ENCODE measurements around the gene DENND1C. TPM values are rescaled to one million over a fixed set of nuclear protein-coding genes. Genes with fewer than 3 reads are reported as not detected.

The DENND1C gene
- total RNA-seq, 2 experiments from 2014 or later = 126 to 130 TPM

GRCh38 chr19:6480848-6481415 is 655 bp downstream of the DENND1C start:
- H3K27me3 Mint-ChIP-seq = no peaks in the 10 kb centered on the region
- peak; percentile 51 for DNase-seq
- POLR2A ChIA-PET = interaction anchor here (0.6 to 2.3 kb wide), 22 partner anchors 9 to 382 kb away, joined by 3 to 26 read pairs (median 4); partner anchors contain the start of genes ALKBH7, CLPP, CRB3 and KHSRP

DNA sequence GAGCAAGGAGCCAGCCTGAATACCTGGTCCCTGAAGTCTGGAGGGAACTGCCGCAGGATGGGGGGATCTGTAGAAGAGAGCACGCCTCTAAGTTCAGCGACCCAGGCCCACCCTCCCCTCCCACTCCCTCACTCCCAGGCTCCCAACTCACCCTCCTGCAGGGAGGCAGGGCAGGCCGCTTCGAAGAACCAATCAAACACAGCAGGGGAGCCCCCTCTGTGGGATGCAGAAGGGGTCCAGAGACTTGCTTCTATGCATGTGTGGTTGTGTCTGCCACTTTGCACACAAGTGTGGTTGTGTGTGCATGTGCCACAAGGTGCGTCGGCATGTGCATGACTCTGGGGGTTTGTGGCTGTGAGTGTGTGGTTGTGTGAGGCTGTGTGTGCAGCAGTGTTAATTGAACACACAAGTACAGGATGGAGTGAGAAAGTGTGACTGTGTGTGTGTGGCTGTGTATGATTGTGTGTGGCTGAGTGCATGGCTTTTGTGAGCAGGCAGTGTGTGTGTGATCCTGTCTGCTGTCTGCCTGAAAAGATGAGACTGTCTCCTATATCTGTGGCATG is 1.7 kb downstream of the DENND1C start:
- Mint-ChIP-seq H3K4me1 (peaks cover 24% of the 10 kb centered on the region), H3K9me3 (no peaks in the 10 kb centered on the region), H3K27me3 (no peaks in the 10 kb centered on the region), H3K4me3 (peak overlapping the region; percentile 100), H3K36me3 (peaks cover 18% of the 10 kb centered on the region), H3K27ac (peak overlapping the region; percentile 99)
- no peak for ATAC-seq (ENCODE audit: low read depth)
- POLR2A ChIA-PET = interaction anchor here (0.6 to 1.7 kb wide), 3 partner anchors 10 to 134 kb away, joined by 3 to 4 read pairs (median 4); no protein-coding TSS in a partner anchor
- DNase-seq = no peak

More at GRCh38 chr19:6480848-6481415, 655 bp downstream of the DENND1C start:
- peak overlapping the region; percentile 99 for H3K27ac Mint-ChIP-seq
- peaks cover 17% of the 10 kb centered on the region for H3K36me3 Mint-ChIP-seq
- no peaks in the 10 kb centered on the region for H3K9me3 Mint-ChIP-seq
- H3K4me1 Mint-ChIP-seq = peaks cover 24% of the 10 kb centered on the region
- H3K4me3 Mint-ChIP-seq = peak overlapping the region; percentile 100
- peak; percentile 37 for ATAC-seq (ENCODE audit: low read depth)

DNA sequence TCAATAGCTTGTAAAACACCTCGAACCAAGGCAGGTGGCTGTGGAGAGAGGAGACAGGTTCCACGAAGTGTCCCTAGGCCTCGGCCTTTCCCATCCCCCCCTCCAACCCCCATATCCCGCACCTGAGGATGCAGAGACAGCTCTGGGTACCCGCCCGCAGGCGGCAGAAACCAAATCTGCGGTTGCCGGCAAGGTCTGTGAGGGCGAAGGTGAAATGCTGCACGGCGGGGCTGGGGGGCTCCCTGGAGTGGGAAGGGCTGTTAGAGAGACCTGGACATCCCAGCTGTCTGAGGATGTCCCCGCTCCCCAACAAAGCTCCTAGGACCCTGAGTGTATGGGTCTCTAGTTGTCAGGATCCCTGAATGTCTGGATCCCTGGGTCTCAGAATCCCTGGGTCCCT is 2.8 kb downstream of the DENND1C start:
- POLR2A ChIA-PET = no interaction called here
- H3K27ac Mint-ChIP-seq = no peak overlapping the region
- no peaks in the 10 kb centered on the region for H3K9me3 Mint-ChIP-seq

GRCh38 chr19:6476896-6477431 is 4.6 kb downstream of the DENND1C start:
- Mint-ChIP-seq H3K36me3 (peaks cover 22% of the 10 kb centered on the region), H3K27me3 (no peaks in the 10 kb centered on the region), H3K4me3 (no peak overlapping the region), H3K4me1 (peaks cover 16% of the 10 kb centered on the region), H3K9me3 (no peaks in the 10 kb centered on the region), H3K27ac (no peak overlapping the region)
- DNase-seq (no peak), ATAC-seq (ENCODE audit: low read depth) (no peak)
- POLR2A ChIA-PET = interaction anchor here (0.6 kb wide), 1 partner anchor 657 kb away, joined by 4 read pairs; no protein-coding TSS in a partner anchor

More for the DNA sequence above, 2.8 kb downstream of the DENND1C start:
- ATAC-seq (ENCODE audit: low read depth) = no peak
- Mint-ChIP-seq H3K4me1 (peaks cover 24% of the 10 kb centered on the region), H3K27me3 (no peaks in the 10 kb centered on the region), H3K36me3 (peaks cover 20% of the 10 kb centered on the region), H3K4me3 (no peak overlapping the region)
- DNase-seq = no peak

- peaks cover 12% of the 10 kb centered on the region for H3K4me1 Mint-ChIP-seq
- H3K36me3 Mint-ChIP-seq = peaks cover 22% of the 10 kb centered on the region
- ATAC-seq (ENCODE audit: low read depth) = peak; percentile 55
- H3K27ac Mint-ChIP-seq = no peak overlapping the region
- H3K4me3 Mint-ChIP-seq = no peak overlapping the region
- H3K9me3 Mint-ChIP-seq = no peaks in the 10 kb centered on the region
- peak; percentile 80 for DNase-seq
- H3K27me3 Mint-ChIP-seq = no peaks in the 10 kb centered on the region
- POLR2A ChIA-PET = interaction anchor here (0.6 to 1.0 kb wide), 2 partner anchors 14 to 17 kb away, joined by 3 to 4 read pairs; partner anchors contain the start of gene SLC25A23
Observed at GRCh38 chr19:6476155-6476895, 5.3 kb downstream of the DENND1C start.

DNA sequence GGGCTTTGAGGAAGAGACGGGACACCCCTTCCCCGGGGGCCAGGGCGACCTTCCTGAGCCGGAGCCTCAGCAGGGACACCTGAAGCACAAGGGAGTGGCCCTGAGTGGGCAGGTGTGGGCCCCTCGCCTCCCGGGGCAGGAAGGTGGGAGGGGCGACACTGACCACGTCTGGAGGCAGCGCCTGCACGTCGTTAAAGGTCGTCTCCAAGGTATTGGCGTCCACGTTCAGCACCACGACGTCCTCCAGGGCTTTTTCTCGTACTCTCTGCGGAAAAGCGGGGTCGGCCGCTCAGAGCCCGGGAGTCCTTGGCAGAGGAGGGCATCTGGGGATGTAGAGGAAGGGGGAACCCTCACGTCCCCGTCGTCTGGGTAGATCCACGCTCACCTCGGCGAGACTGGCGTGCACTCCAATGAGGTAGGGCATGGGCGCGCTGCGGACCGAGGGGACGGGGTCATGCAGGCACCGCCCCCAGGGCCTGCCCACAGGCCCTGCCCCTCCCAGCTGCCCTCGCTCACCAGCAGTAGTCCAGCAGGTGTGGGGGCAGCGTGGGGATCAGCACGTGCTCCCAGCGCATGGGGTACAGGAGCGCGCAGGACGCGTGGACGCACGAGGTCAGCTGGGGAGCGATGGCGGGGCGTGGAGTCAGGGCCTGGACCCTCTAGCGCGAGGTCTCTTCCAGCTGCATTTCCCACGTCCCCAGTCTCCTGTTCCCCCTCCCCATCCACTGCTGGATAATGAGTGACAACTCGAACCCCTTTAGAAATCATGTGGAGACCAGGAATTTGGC is 6.1 kb downstream of the DENND1C start:
- H3K9me3 Mint-ChIP-seq = no peaks in the 10 kb centered on the region
- DNase-seq = no peak
- H3K27ac Mint-ChIP-seq = no peak overlapping the region
- peaks cover 9% of the 10 kb centered on the region for H3K4me1 Mint-ChIP-seq
- peaks cover 21% of the 10 kb centered on the region for H3K36me3 Mint-ChIP-seq
- H3K27me3 Mint-ChIP-seq = no peaks in the 10 kb centered on the region
- ATAC-seq (ENCODE audit: low read depth) = no peak
- no peak overlapping the region for H3K4me3 Mint-ChIP-seq
- POLR2A ChIA-PET = interaction anchor here (1.0 kb wide), 1 partner anchor 13 kb away, joined by 4 read pairs; no protein-coding TSS in a partner anchor

GRCh38 chr19:6473647-6474046 is 7.9 kb downstream of the DENND1C start:
- H3K4me1 Mint-ChIP-seq = no peaks in the 10 kb centered on the region
- POLR2A ChIA-PET = no interaction called here
- peaks cover 20% of the 10 kb centered on the region for H3K36me3 Mint-ChIP-seq

GRCh38 chr19:6472713-6473112 is 8.9 kb downstream of the DENND1C start:
- no peak for DNase-seq
- H3K9me3 Mint-ChIP-seq = no peaks in the 10 kb centered on the region
- peaks cover 22% of the 10 kb centered on the region for H3K36me3 Mint-ChIP-seq
- no peak for ATAC-seq (ENCODE audit: low read depth)
- no peak overlapping the region for H3K4me3 Mint-ChIP-seq
- POLR2A ChIA-PET = no interaction called here
- no peaks in the 10 kb centered on the region for H3K4me1 Mint-ChIP-seq
- no peak overlapping the region for H3K27ac Mint-ChIP-seq
- no peaks in the 10 kb centered on the region for H3K27me3 Mint-ChIP-seq

More at GRCh38 chr19:6473647-6474046, 7.9 kb downstream of the DENND1C start:
- H3K27ac Mint-ChIP-seq = no peak overlapping the region
- no peaks in the 10 kb centered on the region for H3K27me3 Mint-ChIP-seq
- no peak overlapping the region for H3K4me3 Mint-ChIP-seq
- H3K9me3 Mint-ChIP-seq = no peaks in the 10 kb centered on the region
- DNase-seq (no peak), ATAC-seq (ENCODE audit: low read depth) (no peak)

GRCh38 chr19:6471076-6471475 is 10.5 kb downstream of the DENND1C start:
- Mint-ChIP-seq H3K27me3 (no peaks in the 10 kb centered on the region), H3K4me3 (no peak overlapping the region), H3K36me3 (peaks cover 18% of the 10 kb centered on the region), H3K9me3 (no peaks in the 10 kb centered on the region), H3K4me1 (no peaks in the 10 kb centered on the region), H3K27ac (no peak overlapping the region)
- POLR2A ChIA-PET = interaction anchor here (1.9 kb wide), 1 partner anchor 10 kb away, joined by 7 read pairs; the partner anchor contains the start of gene DENND1C
- ATAC-seq (ENCODE audit: low read depth) (no peak), DNase-seq (no peak)

GRCh38 chr19:6470173-6470572 is 11.4 kb downstream of the DENND1C start:
- H3K36me3 Mint-ChIP-seq = peaks cover 15% of the 10 kb centered on the region
- POLR2A ChIA-PET = no interaction called here
- no peak for ATAC-seq (ENCODE audit: low read depth)

GRCh38 chr19:6467384-6467783 is 14.2 kb downstream of the DENND1C start:
- Mint-ChIP-seq H3K36me3 (peaks cover 11% of the 10 kb centered on the region), H3K27me3 (no peaks in the 10 kb centered on the region), H3K9me3 (no peaks in the 10 kb centered on the region), H3K27ac (no peak overlapping the region), H3K4me3 (no peak overlapping the region), H3K4me1 (no peaks in the 10 kb centered on the region)
- POLR2A ChIA-PET = interaction anchor here (2.0 kb wide), 1 partner anchor 14 kb away, joined by 10 read pairs; the partner anchor contains the start of gene DENND1C
- no peak for DNase-seq
- no peak for ATAC-seq (ENCODE audit: low read depth)

More at GRCh38 chr19:6470173-6470572, 11.4 kb downstream of the DENND1C start:
- Mint-ChIP-seq H3K4me3 (no peak overlapping the region), H3K4me1 (no peaks in the 10 kb centered on the region), H3K27me3 (no peaks in the 10 kb centered on the region), H3K9me3 (no peaks in the 10 kb centered on the region), H3K27ac (no peak overlapping the region)
- no peak for DNase-seq

DNA sequence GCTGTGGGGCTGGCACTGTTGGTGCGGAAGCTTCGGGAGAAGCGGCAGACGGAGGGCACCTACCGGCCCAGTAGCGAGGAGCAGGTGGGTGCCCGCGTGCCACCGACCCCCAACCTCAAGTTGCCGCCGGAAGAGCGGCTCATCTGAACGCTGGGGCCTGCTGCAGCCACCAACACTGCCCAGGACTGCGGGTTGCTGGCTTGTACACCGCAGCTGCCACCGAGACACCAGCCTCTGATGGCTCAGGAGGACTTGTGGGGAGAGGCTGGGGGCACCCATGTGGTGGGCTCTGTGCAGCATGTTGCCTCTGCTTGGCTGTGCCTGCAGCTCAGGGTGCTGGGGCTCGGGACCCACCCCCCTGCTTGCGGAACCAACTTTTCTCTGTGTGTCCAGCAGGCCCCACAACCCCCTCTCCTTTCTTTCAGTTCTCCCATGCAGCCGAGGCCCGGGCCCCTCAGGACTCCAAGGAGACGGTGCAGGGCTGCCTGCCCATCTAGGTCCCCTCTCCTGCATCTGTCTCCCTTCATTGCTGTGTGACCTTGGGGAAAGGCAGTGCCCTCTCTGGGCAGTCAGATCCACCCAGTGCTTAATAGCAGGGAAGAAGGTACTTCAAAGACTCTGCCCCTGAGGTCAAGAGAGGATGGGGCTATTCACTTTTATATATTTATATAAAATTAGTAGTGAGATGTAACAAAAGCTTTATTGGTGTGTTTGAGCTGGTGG is 14.9 kb downstream of the DENND1C start:
- ATAC-seq (ENCODE audit: low read depth) (peak; percentile 29), DNase-seq (no peak)
- Mint-ChIP-seq H3K27me3 (no peaks in the 10 kb centered on the region), H3K4me1 (no peaks in the 10 kb centered on the region), H3K36me3 (peaks cover 11% of the 10 kb centered on the region), H3K4me3 (no peak overlapping the region), H3K27ac (no peak overlapping the region), H3K9me3 (no peaks in the 10 kb centered on the region)
- POLR2A ChIA-PET = interaction anchor here (0.5 kb wide), 1 partner anchor 174 kb away, joined by 3 read pairs; no protein-coding TSS in a partner anchor

Measured in activated naive CD8-positive, alpha-beta T cell treated with anti-CD3 and anti-CD28 coated beads, Interleukin-2, amount 10 ng/mL, durations not matched to agents 7 days and 5 days (primary cell).